HepG2 (cell line): Measurements from ENCODE around the gene APRT. TPM values are rescaled to one million over a fixed set of nuclear protein-coding genes. Genes with fewer than 3 reads are reported as not detected.

Experiments used
- ATAC-seq: fragments of 200-7000 bp; cut with Tn5 transposase; 3 replicates; pipeline ENCODE4 v1.9.1; 2020; ENCODE audit warnings: mild to moderate bottlenecking, moderate library complexity
- BruUV-seq: library from RNA; stranded (reverse); fragments of 400-500 nt; replicated peaks from 2 replicates; lab custom pipeline; 2021; lab: Mats Ljungman, UMichigan
- CTCF ChIA-PET: fragments of 300-600 bp; formaldehyde crosslinking; extraction: SDS; loops from one replicate; lab custom pipeline; 2021; ENCODE audit warnings: low total read pairs, inconsistent platforms, low intra/inter-chr PET ratio; lab: Yijun Ruan, JAX
- POLR2A ChIA-PET: fragments of 350-600 bp; sonication (Branson Sonifier 250); formaldehyde crosslinking; loops from one replicate; lab custom pipeline; 2020; ENCODE audit warnings: antibody characterized with exemption, inconsistent platforms; lab: Yijun Ruan, JAX
- DNase-seq: peaks from one replicate; pipeline ENCODE4 v3.0.0-alpha.2; 2015; ENCODE audit warnings: low spot score
- FAIRE-seq: peaks from 3 replicates; lab custom pipeline; 2011; peaks lifted over from hg19 to GRCh38; lab: Jason Lieb, UNC
- H2AFZ ChIP-seq: one replicate; pipeline ENCODE4 v1.6.1; 2011; ENCODE audit warnings: low read length, inconsistent platforms
- H3K27ac ChIP-seq: fragments of 300-600 bp; 3 replicates; pipeline ENCODE4 v1.8.0; 2011; ENCODE audit warnings: mixed run types, mild to moderate bottlenecking, mixed read lengths, low read length, inconsistent platforms; ENCODE audit not compliant: insufficient read depth; ENCODE audit errors: extremely low read length
- H3K27me3 ChIP-seq, 2 experiments: fragments of 200-600 bp in 1 of 2; 2 replicates in 1 of 2; 3 replicates in 1 of 2; pipeline versions ENCODE4 v1.6.0 to v1.8.0; 2011; ENCODE audit warnings: low read length in 2 of 2, mild to moderate bottlenecking in 2 of 2, moderate library complexity in 2 of 2, inconsistent platforms in 1 of 2; ENCODE audit not compliant: insufficient read depth in 2 of 2, control insufficient read depth in 1 of 2
- H3K36me3 ChIP-seq, 2 experiments: fragments of 200-600 bp in 1 of 2; replicated peaks in 1 of 2; 2 replicates in 1 of 2; 3 replicates in 1 of 2; pipeline versions ENCODE4 v1.5.1 to v1.8.0; 2011; ENCODE audit warnings: low read length in 2 of 2, inconsistent platforms in 1 of 2; ENCODE audit not compliant: insufficient read depth in 2 of 2, control insufficient read depth in 1 of 2
- H3K4me1 ChIP-seq: 2 replicates; pipeline ENCODE4 v1.5.1; 2012; ENCODE audit warnings: low read length, inconsistent platforms; ENCODE audit not compliant: insufficient read depth
- H3K4me2 ChIP-seq: 2 replicates; pipeline ENCODE4 v1.6.0; 2011; ENCODE audit warnings: low read depth, low read length, inconsistent platforms
- H3K4me3 ChIP-seq, 3 experiments: fragments of 200-600 bp in 1 of 3; sonication (generic), shearing (Covaris generic) in 1 of 3; replicated peaks in 1 of 3; 2 replicates each; pipeline ENCODE4 v1.5.1; 2011 to 2016; ENCODE audit warnings: low read length in 3 of 3, inconsistent platforms in 2 of 3, low read depth in 2 of 3, mild to moderate bottlenecking in 2 of 3, control low read depth in 1 of 3, mixed read lengths in 1 of 3; ENCODE audit not compliant: insufficient read depth in 1 of 3
- H3K79me2 ChIP-seq: one replicate; pipeline ENCODE4 v1.6.1; 2011; ENCODE audit warnings: low read length, inconsistent platforms; ENCODE audit not compliant: insufficient read depth
- H3K9ac ChIP-seq: 2 replicates; pipeline ENCODE4 v1.6.0; 2011; ENCODE audit warnings: mild to moderate bottlenecking, low read depth, low read length, inconsistent platforms; ENCODE audit not compliant: insufficient read depth
- H3K9me3 ChIP-seq: 2 replicates; pipeline ENCODE4 v1.5.1; 2012; ENCODE audit warnings: mild to moderate bottlenecking, low read length
- H4K20me1 ChIP-seq: 2 replicates; pipeline ENCODE4 v1.6.0; 2011; ENCODE audit warnings: inconsistent platforms, mild to moderate bottlenecking, low read length, moderate library complexity; ENCODE audit not compliant: insufficient read depth
- CAMTA2 ChIP-seq: sonication (generic); formaldehyde crosslinking; IDR thresholded peaks from 2 replicates; pipeline ENCODE4 v1.4.0; 2020; ENCODE audit warnings: mild to moderate bottlenecking, missing genetic modification reagents, borderline replicate concordance
- HBP1 ChIP-seq: IDR thresholded peaks from 2 replicates; pipeline ENCODE4 v1.6.1; 2016; ENCODE audit warnings: low read depth, control low read depth
- HIVEP1 ChIP-seq: sonication (generic); formaldehyde crosslinking; IDR thresholded peaks from 2 replicates; pipeline ENCODE4 v1.4.0; 2020; ENCODE audit warnings: mild to moderate bottlenecking, missing genetic modification reagents
- KDM1A ChIP-seq: IDR thresholded peaks from 2 replicates; pipeline ENCODE4 v1.6.1; 2016; ENCODE audit warnings: missing compliant biosample characterization
- NR2F1 ChIP-seq, 2 experiments: fragments of 450-650 bp in 1 of 2; formaldehyde crosslinking in 1 of 2; IDR thresholded peaks; 2 replicates each; pipeline versions ENCODE4 v1.5.0 to v1.6.1; 2016 to 2020; ENCODE audit warnings: mild to moderate bottlenecking in 1 of 2, missing compliant biosample characterization in 1 of 2, missing genetic modification reagents in 1 of 2, moderate library complexity in 1 of 2
- RAD51 ChIP-seq: fragments of 450-650 bp; IDR thresholded peaks from 2 replicates; pipeline ENCODE4 v1.6.1; 2016; ENCODE audit warnings: borderline replicate concordance
- SALL1 ChIP-seq: sonication (generic); formaldehyde crosslinking; IDR thresholded peaks from 2 replicates; pipeline ENCODE4 v1.8.0; 2022; ENCODE audit warnings: mild to moderate bottlenecking, missing genetic modification reagents
- SMARCE1 ChIP-seq: fragments of 450-650 bp; IDR thresholded peaks from 2 replicates; pipeline ENCODE4 v1.6.1; 2017; ENCODE audit warnings: borderline replicate concordance
- TIGD3 ChIP-seq: sonication (generic); formaldehyde crosslinking; IDR thresholded peaks from 2 replicates; pipeline ENCODE4 v1.5.1; 2020; ENCODE audit warnings: mild to moderate bottlenecking, missing genetic modification reagents, borderline replicate concordance
- ZBTB7A ChIP-seq: sonication (generic); formaldehyde crosslinking; IDR thresholded peaks from 2 replicates; pipeline ENCODE4 v1.8.0; 2022; ENCODE audit warnings: mild to moderate bottlenecking, missing genetic modification reagents
- ZNF121 ChIP-seq: sonication (generic); formaldehyde crosslinking; IDR thresholded peaks from 2 replicates; pipeline ENCODE4 v1.5.0; 2020; ENCODE audit warnings: mild to moderate bottlenecking, missing genetic modification reagents
- ZNF263 ChIP-seq: sonication (generic); formaldehyde crosslinking; IDR thresholded peaks from 2 replicates; pipeline ENCODE4 v1.4.0; 2020; ENCODE audit warnings: missing genetic modification reagents
- ZNF333 ChIP-seq: sonication (generic); formaldehyde crosslinking; IDR thresholded peaks from 2 replicates; pipeline ENCODE4 v1.4.0; 2020; ENCODE audit warnings: mild to moderate bottlenecking, missing genetic modification reagents, borderline replicate concordance
- ZNF713 ChIP-seq: sonication (generic); formaldehyde crosslinking; IDR thresholded peaks from 2 replicates; pipeline ENCODE4 v1.4.0; 2020; ENCODE audit warnings: mild to moderate bottlenecking, missing genetic modification reagents
- WGBS: methylation state at CpG from one replicate; pipeline ENCODE4 v1.1.6; 2017; ENCODE audit warnings: low lambda C conversion rate; 5-methylcytosine and 5-hydroxymethylcytosine counted together
- in situ Hi-C: cut with HindIII; loops from 2 replicates; pipeline ENCODE4 v1.10.0; 2017; ENCODE audit warnings: low pct_unique_long_range_greater_than_20kb; ENCODE audit not compliant: extremely low pct_ligation_motif_present
- intact Hi-C: fragments of 100-400 bp; cut with micrococcal nuclease; formaldehyde crosslinking; loops from one replicate; pipeline ENCODE4 v1.10.0; 2022; ENCODE audit not compliant: unreplicated experiment
- polyA plus RNA-seq, 8 experiments: library from polyadenylated mRNA; depleted of rRNA in 3 of 8; stranded (reverse) in 7 of 8; unstranded in 1 of 8; fragments of >200 nt; fragmentation: Illumina TruSeq in 4 of 8; extraction: Trizol in 4 of 8; gene quantifications; 2 replicates each; pipeline versions ENCODE4 v1.2.1 to v1.2.3, GENCODE V29; 2011 to 2016; ENCODE audit warnings: low read depth in 4 of 8, missing spikeins in 1 of 8, mixed read lengths in 1 of 8; ENCODE audit not compliant: insufficient read depth in 1 of 8
- total RNA-seq, 5 experiments: library from RNA; depleted of rRNA; stranded (reverse); fragments of >200 nt; fragmentation: Illumina TruSeq; extraction: Trizol; gene quantifications; 2 replicates each; pipeline ENCODE4 v1.2.3, GENCODE V29; 2016; ENCODE audit warnings: low read depth in 1 of 5
- TF ChIP-seq, protein P1 (sequence below): sonication (generic); formaldehyde crosslinking; IDR thresholded peaks from 2 replicates; pipeline ENCODE4 v1.4.0; 2020; ENCODE audit warnings: missing genetic modification reagents, borderline replicate concordance

APRT gene
- total and polyA plus RNA-seq, 2 of the 13 experiments (the other 11 are each of a cell fraction or from before 2014, with no cell fraction given) = 155 to 242 TPM

DNA sequence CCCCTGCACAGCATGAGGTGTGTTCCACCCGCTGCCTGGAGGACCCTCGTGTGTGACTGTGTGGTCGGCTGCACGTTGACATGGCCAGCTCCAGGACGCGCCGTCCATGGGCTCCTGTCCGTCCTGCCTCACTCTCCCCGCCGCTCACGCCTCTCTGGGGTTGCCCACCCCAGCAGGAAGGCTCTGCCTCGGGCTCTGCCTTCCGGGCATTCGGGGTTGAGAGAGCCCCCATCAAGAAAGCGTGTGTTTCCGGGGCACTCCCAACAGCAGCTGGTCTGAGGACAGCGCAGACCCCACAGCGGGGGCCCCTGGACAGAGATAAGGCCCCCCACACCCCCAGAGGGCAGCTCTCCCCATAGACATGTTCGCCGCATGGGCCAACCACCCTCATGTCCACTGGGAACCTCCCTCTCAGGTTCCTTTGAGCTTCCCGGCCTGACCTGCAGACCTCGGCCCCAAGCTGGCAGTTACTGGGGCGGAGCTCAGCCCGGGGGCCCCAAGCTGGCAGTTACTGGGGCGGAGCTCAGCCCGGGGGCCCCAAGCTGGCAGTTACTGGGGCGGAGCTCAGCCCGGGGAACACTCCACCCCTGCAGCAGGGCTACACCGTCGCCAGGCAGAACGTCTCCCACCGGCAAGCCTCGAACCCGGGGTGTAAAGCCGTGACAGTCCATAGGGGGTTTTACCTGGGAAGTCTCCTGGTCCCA is 18.3 kb downstream of the APRT start (continued):
- TF ChIP-seq NR2F1 (CRISPR knock-in tag; IDR thresholded peaks at IDR 0.05) = peak in 1 of 2 experiments; percentile 45; a peak in 1 of 4 replicates
- TF ChIP-seq ZNF121 (CRISPR knock-in tag) = no peak

DNA sequence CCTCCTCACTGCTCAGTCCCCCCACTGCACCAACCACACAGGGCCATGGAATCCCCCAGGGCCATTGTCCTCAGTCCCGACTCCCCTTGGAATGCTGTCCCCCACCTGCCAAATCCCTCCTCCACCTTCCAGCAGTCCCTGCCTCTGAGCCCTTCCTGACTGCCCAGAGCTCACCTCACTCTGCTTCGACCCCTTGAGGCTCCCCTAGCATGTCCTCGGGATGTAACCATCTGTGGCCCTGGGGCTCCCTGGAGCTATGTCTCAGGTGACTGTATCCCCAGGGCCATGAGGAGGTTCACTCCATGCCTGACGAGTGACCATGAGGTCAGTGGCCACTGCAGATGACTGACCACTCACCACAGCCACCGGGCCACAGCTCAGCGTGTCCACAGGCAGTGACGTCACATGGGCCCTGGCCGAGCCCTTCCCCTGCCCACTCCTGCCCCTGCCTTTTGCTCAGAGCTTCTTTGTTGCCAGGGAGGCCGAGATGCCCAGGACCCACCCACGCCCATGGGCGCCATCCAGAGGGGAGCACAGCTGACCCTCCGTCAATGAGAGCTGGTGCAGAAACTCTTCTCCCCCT is 19.0 kb downstream of the APRT start:
- Histone ChIP-seq H3K4me1 (peaks cover 86% of the 10 kb centered on the region), H2AFZ (no peak overlapping the region), H4K20me1 (no peaks in the 10 kb centered on the region), H3K4me2 (peak overlapping the region; percentile 62), H3K36me3 (no peaks in the 10 kb centered on the region), H3K9me3 (no peaks in the 10 kb centered on the region), H3K9ac (no peak overlapping the region), H3K27me3 (peaks cover 1 to 5% of the 10 kb centered on the region in 2 experiments; a peak in 3 of 5 replicates), H3K27ac (no peak overlapping the region), H3K4me3 (peak overlapping the region in 1 of 3 experiments; percentile 52; a peak in 1 of 6 replicates), H3K79me2 (no peaks in the 10 kb centered on the region)
- POLR2A ChIA-PET = interaction anchor here (0.6 to 1.6 kb wide), 7 partner anchors 10 to 105 kb away, joined by 3 to 11 read pairs (median 3); partner anchors contain the start of gene CDT1
- BruUV-seq = no TSS peak
- CTCF ChIA-PET = no interaction called here
- FAIRE-seq (no peak), ATAC-seq (peak; percentile 45), DNase-seq (no peak)
- intact Hi-C loops (no loop called here), in situ Hi-C loops (no loop called here)
- 69% methylated on average over 7 of the region's 12 CpGs for WGBS
- no peak for TF ChIP-seq SMARCE1
- TF ChIP-seq TIGD3 (CRISPR knock-in tag) = no peak
- TF ChIP-seq ZBTB7A = 0 out of 2 replicates have a peak, but pooled peaks have one; percentile 19
- 0 out of 2 replicates have a peak, but pooled peaks have one; percentile 46 for TF ChIP-seq ZNF333 (CRISPR knock-in tag)
- TF ChIP-seq KDM1A = no peak
- TF ChIP-seq HIVEP1 (CRISPR knock-in tag) = 0 out of 2 replicates have a peak, but pooled peaks have one; percentile 18
- 0 out of 2 replicates have a peak, but pooled peaks have one; percentile 48 for TF ChIP-seq ZNF713 (CRISPR knock-in tag)
- 0 out of 2 replicates have a peak, but pooled peaks have one; percentile 8 for TF ChIP-seq ZNF263 (CRISPR knock-in tag)
- TF ChIP-seq CAMTA2 (CRISPR knock-in tag) = peak; percentile 62; the same call in 1 of the 2 replicates
- peak; percentile 33; the same call in 1 of the 2 replicates for TF ChIP-seq SALL1 (CRISPR knock-in tag)
- no peak for TF ChIP-seq HBP1 (CRISPR knock-in tag)
- TF ChIP-seq RAD51 = no peak
- TF ChIP-seq ZNF121 (CRISPR knock-in tag) = 0 out of 2 replicates have a peak, but pooled peaks have one; percentile 3
- TF ChIP-seq, protein P1, sequence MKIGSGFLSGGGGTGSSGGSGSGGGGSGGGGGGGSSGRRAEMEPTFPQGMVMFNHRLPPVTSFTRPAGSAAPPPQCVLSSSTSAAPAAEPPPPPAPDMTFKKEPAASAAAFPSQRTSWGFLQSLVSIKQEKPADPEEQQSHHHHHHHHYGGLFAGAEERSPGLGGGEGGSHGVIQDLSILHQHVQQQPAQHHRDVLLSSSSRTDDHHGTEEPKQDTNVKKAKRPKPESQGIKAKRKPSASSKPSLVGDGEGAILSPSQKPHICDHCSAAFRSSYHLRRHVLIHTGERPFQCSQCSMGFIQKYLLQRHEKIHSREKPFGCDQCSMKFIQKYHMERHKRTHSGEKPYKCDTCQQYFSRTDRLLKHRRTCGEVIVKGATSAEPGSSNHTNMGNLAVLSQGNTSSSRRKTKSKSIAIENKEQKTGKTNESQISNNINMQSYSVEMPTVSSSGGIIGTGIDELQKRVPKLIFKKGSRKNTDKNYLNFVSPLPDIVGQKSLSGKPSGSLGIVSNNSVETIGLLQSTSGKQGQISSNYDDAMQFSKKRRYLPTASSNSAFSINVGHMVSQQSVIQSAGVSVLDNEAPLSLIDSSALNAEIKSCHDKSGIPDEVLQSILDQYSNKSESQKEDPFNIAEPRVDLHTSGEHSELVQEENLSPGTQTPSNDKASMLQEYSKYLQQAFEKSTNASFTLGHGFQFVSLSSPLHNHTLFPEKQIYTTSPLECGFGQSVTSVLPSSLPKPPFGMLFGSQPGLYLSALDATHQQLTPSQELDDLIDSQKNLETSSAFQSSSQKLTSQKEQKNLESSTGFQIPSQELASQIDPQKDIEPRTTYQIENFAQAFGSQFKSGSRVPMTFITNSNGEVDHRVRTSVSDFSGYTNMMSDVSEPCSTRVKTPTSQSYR (CRISPR knock-in tag) = 0 out of 2 replicates have a peak, but pooled peaks have one; percentile 6
